NCI-H226 (cell line): ENCODE results near the gene EEPD1.
"Not testable (repeated sequence)": the region's sequence is repeated elsewhere in the genome, so short reads cannot be mapped to it uniquely, and the experiment has no call there.

ENCODE experiments used
- DNase-seq: peaks from one replicate; pipeline ENCODE4 v3.0.0-alpha.2; 2015

EEPD1 gene

GRCh38 chr7:36129048-36129534, 24.0 kb upstream of the EEPD1 start:
- peak; percentile 55 for DNase-seq

- no peak for DNase-seq
Observed at GRCh38 chr7:36130236-36130945, 22.7 kb upstream of the EEPD1 start.

GRCh38 chr7:36131026-36131425, 22.0 kb upstream of the EEPD1 start:
- no peak for DNase-seq

- no peak for DNase-seq
Observed at GRCh38 chr7:36131499-36131898, 21.6 kb upstream of the EEPD1 start.

- DNase-seq, result no peak
Observed at GRCh38 chr7:36132012-36132411, 21.0 kb upstream of the EEPD1 start.

GRCh38 chr7:36135700-36136099, 17.4 kb upstream of the EEPD1 start:
- no peak for DNase-seq

- peak; percentile 75 for DNase-seq
Observed at GRCh38 chr7:36137258-36137657, 15.8 kb upstream of the EEPD1 start.

GRCh38 chr7:36137754-36138153, 15.3 kb upstream of the EEPD1 start:
- no peak for DNase-seq

- no peak for DNase-seq
Observed at GRCh38 chr7:36138209-36138608, 14.8 kb upstream of the EEPD1 start.

- no peak for DNase-seq
Observed at GRCh38 chr7:36141351-36141750, 11.7 kb upstream of the EEPD1 start.

GRCh38 chr7:36141850-36142249, 11.2 kb upstream of the EEPD1 start:
- no peak for DNase-seq

- no peak for DNase-seq
Observed at GRCh38 chr7:36144189-36144588, 8.9 kb upstream of the EEPD1 start.

GRCh38 chr7:36145686-36146085, 7.4 kb upstream of the EEPD1 start:
- DNase-seq, result no peak

GRCh38 chr7:36147361-36147760, 5.7 kb upstream of the EEPD1 start:
- no peak for DNase-seq

- DNase-seq, result no peak
Observed at GRCh38 chr7:36148422-36149065, 4.5 kb upstream of the EEPD1 start.

GRCh38 chr7:36149240-36149639, 3.8 kb upstream of the EEPD1 start:
- not testable (repeated sequence) for DNase-seq

- no peak for DNase-seq
Observed at GRCh38 chr7:36149694-36150452, 3.2 kb upstream of the EEPD1 start.

- no peak for DNase-seq
Observed at GRCh38 chr7:36151921-36152755, 916 bp upstream of the EEPD1 start.

GRCh38 chr7:36153571-36154097, 580 bp downstream of the EEPD1 start:
- no peak for DNase-seq

GRCh38 chr7:36154255-36155212, 1.5 kb downstream of the EEPD1 start:
- DNase-seq, result no peak

- DNase-seq, result no peak
Observed at GRCh38 chr7:36155811-36156361, 2.8 kb downstream of the EEPD1 start.
